Neural cell (in vitro differentiated cells): ENCODE data around the gene CLCN4. TPM values are rescaled to one million over a fixed set of nuclear protein-coding genes. Genes with fewer than 3 reads are reported as not detected.

Experiments used
- H2AFZ ChIP-seq: fragments of 200-600, 300-800 bp; sonication (generic), shearing (Covaris generic); 2 replicates; pipeline ENCODE4 v1.6.0; 2014; ENCODE audit warnings: low read depth, mild to moderate bottlenecking, antibody characterized with exemption, low read length, moderate library complexity
- H3F3A ChIP-seq: fragments of 200-600 bp; shearing (Covaris generic); 2 replicates; pipeline ENCODE4 v1.6.1; 2016; ENCODE audit warnings: mild to moderate bottlenecking, moderate library complexity, mixed read lengths, antibody characterized with exemption, low read length; ENCODE audit not compliant: insufficient read depth, poor library complexity, severe bottlenecking
- H3K27ac ChIP-seq: fragments of 200-600, 300-800 bp; sonication (generic), shearing (Covaris generic); 2 replicates; pipeline ENCODE4 v1.5.1; 2014; ENCODE audit warnings: mild to moderate bottlenecking, low read length, moderate library complexity
- H3K27me3 ChIP-seq: fragments of 300-800, 200-600 bp; sonication (generic), shearing (Covaris generic); 2 replicates; pipeline ENCODE4 v1.6.0; 2014; ENCODE audit warnings: mild to moderate bottlenecking, low read depth, low read length, moderate library complexity; ENCODE audit not compliant: insufficient read depth
- H3K36me3 ChIP-seq: fragments of 300-800, 200-600 bp; sonication (generic), shearing (Covaris generic); 2 replicates; pipeline ENCODE4 v1.5.1; 2014; ENCODE audit warnings: mild to moderate bottlenecking, antibody characterized with exemption, low read length, moderate library complexity; ENCODE audit not compliant: insufficient read depth
- H3K4me2 ChIP-seq: fragments of 300-800, 200-600 bp; sonication (generic), shearing (Covaris generic); 2 replicates; pipeline ENCODE4 v1.6.0; 2014; ENCODE audit warnings: mild to moderate bottlenecking, low read length
- H3K4me3 ChIP-seq: fragments of 300-800, 200-600 bp; sonication (generic), shearing (Covaris generic); 2 replicates; pipeline ENCODE4 v1.5.1; 2014; ENCODE audit warnings: mild to moderate bottlenecking, low read length, moderate library complexity
- H3K79me2 ChIP-seq: fragments of 200-600 bp; shearing (Covaris generic); replicated peaks from 2 replicates; pipeline ENCODE4 v1.6.0; 2014; ENCODE audit warnings: mild to moderate bottlenecking, low read length, moderate library complexity; ENCODE audit not compliant: insufficient read depth
- H3K9ac ChIP-seq: fragments of 300-800, 200-600 bp; sonication (generic), shearing (Covaris generic); 2 replicates; pipeline ENCODE4 v1.6.1; 2016; ENCODE audit warnings: mild to moderate bottlenecking, low read length, mixed read lengths
- H3K9me2 ChIP-seq: fragments of 200-600 bp; shearing (Covaris generic); 2 replicates; pipeline ENCODE4 v1.6.1; 2016; ENCODE audit warnings: mild to moderate bottlenecking, low read length, mixed read lengths; ENCODE audit not compliant: insufficient read depth
- H3K9me3 ChIP-seq: fragments of 200-600, 300-800 bp; sonication (generic), shearing (Covaris generic); 2 replicates; pipeline ENCODE4 v1.6.1; 2016; ENCODE audit warnings: mild to moderate bottlenecking, mixed run types, low read length, moderate library complexity, mixed read lengths
- H4K20me1 ChIP-seq: fragments of 200-600 bp; shearing (Covaris generic); 2 replicates; pipeline ENCODE4 v1.6.1; 2016; ENCODE audit warnings: mild to moderate bottlenecking, mixed run types; ENCODE audit not compliant: insufficient read depth
- CTCF ChIP-seq: fragments of 450-650 bp; IDR thresholded peaks from 2 replicates; pipeline ENCODE4 v1.5.1; 2014; ENCODE audit warnings: antibody characterized with exemption, mild to moderate bottlenecking, moderate library complexity; ENCODE audit not compliant: poor library complexity, severe bottlenecking
- EP300 ChIP-seq: fragments of 450-650 bp; conservative IDR thresholded peaks from 2 replicates; pipeline ENCODE4 v1.6.1; 2014; ENCODE audit warnings: antibody characterized with exemption, mild to moderate bottlenecking, moderate library complexity; ENCODE audit not compliant: poor library complexity, severe bottlenecking
- EZH2 ChIP-seq: fragments of 200-600, 300-800 bp; shearing (Covaris generic), sonication (generic); IDR thresholded peaks from 2 replicates; pipeline ENCODE4 v1.6.1; 2014; ENCODE audit warnings: antibody characterized with exemption, low read length, borderline replicate concordance, mild to moderate bottlenecking; ENCODE audit not compliant: insufficient read depth, poor library complexity, severe bottlenecking
- MXI1 ChIP-seq: fragments of 450-650 bp; conservative IDR thresholded peaks from 2 replicates; pipeline ENCODE4 v1.6.1; 2014; ENCODE audit warnings: antibody characterized with exemption, mild to moderate bottlenecking; ENCODE audit not compliant: poor library complexity, severe bottlenecking
- POLR2AphosphoS5 ChIP-seq: IDR thresholded peaks from 2 replicates; pipeline ENCODE4 v1.6.1; 2012
- RAD21 ChIP-seq: fragments of 450-650 bp; conservative IDR thresholded peaks from 2 replicates; pipeline ENCODE4 v1.6.1; 2014; ENCODE audit warnings: antibody characterized with exemption, mild to moderate bottlenecking, moderate library complexity
- REST ChIP-seq: IDR thresholded peaks from 2 replicates; pipeline ENCODE4 v1.6.1; 2012; ENCODE audit warnings: borderline replicate concordance
- SMC3 ChIP-seq: fragments of 450-650 bp; conservative IDR thresholded peaks from 2 replicates; pipeline ENCODE4 v1.6.1; 2014; ENCODE audit warnings: antibody characterized with exemption, mild to moderate bottlenecking, moderate library complexity; ENCODE audit not compliant: poor library complexity
- TAF1 ChIP-seq: IDR thresholded peaks from 2 replicates; pipeline ENCODE4 v1.6.1; 2012; ENCODE audit warnings: low read depth
- polyA plus RNA-seq: library from polyadenylated mRNA; depleted of rRNA; stranded (reverse); fragments of >200 nt; gene quantifications from 2 replicates; pipeline ENCODE4 v1.2.3, GENCODE V29; 2014

CLCN4 gene
- polyA plus RNA-seq, 1 donor from 2014 or later = 21.4 TPM

GRCh38 chrX:10197279-10198210 lies 40.8 kb downstream of the CLCN4 start:
- no peaks in the 10 kb centered on the region for H3F3A ChIP-seq
- H3K36me3 ChIP-seq = no peaks in the 10 kb centered on the region
- H3K4me3 ChIP-seq = no peak overlapping the region
- H3K9me2 ChIP-seq = no peaks in the 10 kb centered on the region
- no peaks in the 10 kb centered on the region for H3K27me3 ChIP-seq
- TF ChIP-seq MXI1 (no peak), REST (no peak), EZH2 (no peak), CTCF (no peak), SMC3 (no peak), EP300 (no peak), POLR2AphosphoS5 (no peak), RAD21 (no peak), TAF1 (no peak)
- no peak overlapping the region for H2AFZ ChIP-seq
- H3K27ac ChIP-seq = no peak overlapping the region
- no peaks in the 10 kb centered on the region for H3K79me2 ChIP-seq
- H3K9ac ChIP-seq = no peak overlapping the region
- no peaks in the 10 kb centered on the region for H3K9me3 ChIP-seq
- no peaks in the 10 kb centered on the region for H4K20me1 ChIP-seq
- H3K4me2 ChIP-seq = no peak overlapping the region

DNA sequence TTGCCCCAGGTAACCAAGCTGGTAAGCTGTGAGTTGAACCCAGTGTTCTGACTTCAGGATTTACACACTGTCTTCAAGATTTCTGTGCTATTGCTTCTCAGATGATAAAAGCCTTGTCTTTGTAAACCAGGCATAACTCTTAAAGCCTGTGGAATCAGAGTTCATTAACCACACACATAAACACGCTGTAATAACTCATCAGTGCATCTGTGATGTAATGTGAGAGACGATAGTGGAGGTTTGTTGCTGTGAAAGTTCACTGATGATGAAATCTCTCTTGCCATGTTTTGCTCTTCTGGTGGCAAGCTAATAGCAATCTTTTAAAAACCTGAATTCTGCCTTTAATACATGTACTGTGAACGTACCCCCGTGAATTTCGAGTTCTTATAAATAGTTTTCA lies 41.5 kb downstream of the CLCN4 start:
- no peak overlapping the region for H3K4me2 ChIP-seq
- no peaks in the 10 kb centered on the region for H3K9me3 ChIP-seq
- no peaks in the 10 kb centered on the region for H4K20me1 ChIP-seq
- H3K79me2 ChIP-seq = no peaks in the 10 kb centered on the region
- TF ChIP-seq REST = no peak
- no peak for TF ChIP-seq RAD21
- TF ChIP-seq MXI1 = no peak
- TF ChIP-seq SMC3 = no peak
- TF ChIP-seq TAF1 = no peak
- TF ChIP-seq POLR2AphosphoS5 = no peak
- TF ChIP-seq CTCF = no peak
- H3K4me3 ChIP-seq = no peak overlapping the region
- H2AFZ ChIP-seq = no peak overlapping the region
- H3F3A ChIP-seq = no peaks in the 10 kb centered on the region
- H3K9me2 ChIP-seq = no peaks in the 10 kb centered on the region
- no peak overlapping the region for H3K9ac ChIP-seq
- H3K36me3 ChIP-seq = no peaks in the 10 kb centered on the region
- no peaks in the 10 kb centered on the region for H3K27me3 ChIP-seq
- H3K27ac ChIP-seq = no peak overlapping the region
